H1 (cell line): ENCODE measurements around the gene SULF2. TPM values are rescaled to one million over a fixed set of nuclear protein-coding genes. Genes with fewer than 3 reads are reported as not detected.

Experiments used
- CTCF ChIA-PET: fragments of 300-600 bp; sonication (Branson Sonifier 250); formaldehyde crosslinking; loops from one replicate; lab custom pipeline; 2021; ENCODE audit not compliant: partially characterized antibody; lab: Charles Lee
- POLR2A ChIA-PET: fragments of 300-600 bp; sonication (Branson Sonifier 250); formaldehyde crosslinking; loops from one replicate; lab custom pipeline; 2021; ENCODE audit warnings: inconsistent platforms; ENCODE audit not compliant: partially characterized antibody; lab: Charles Lee
- DNase-seq, 2 experiments: peaks; one replicate each; pipeline versions ENCODE4 v3.0.0 to v3.0.0-alpha.2; 2010 to 2022; ENCODE audit warnings: low spot score in 2 of 2, low read depth in 1 of 2, mixed read lengths in 1 of 2
- FAIRE-seq: peaks from 2 replicates; lab custom pipeline; 2011; peaks lifted over from hg19 to GRCh38; lab: Jason Lieb, UNC
- H2AFZ ChIP-seq: 2 replicates; pipeline ENCODE4 v1.8.1; 2012; ENCODE audit warnings: low read length, inconsistent platforms
- H2AK5ac ChIP-seq: 2 replicates; pipeline ENCODE4 v1.6.1; 2013; ENCODE audit warnings: low read depth, low read length
- H2BK120ac ChIP-seq: replicated peaks from 2 replicates; pipeline ENCODE3; 2013; ENCODE audit warnings: low read depth, low read length, inconsistent platforms
- H2BK12ac ChIP-seq: 2 replicates; pipeline ENCODE4 v1.6.1; 2013; ENCODE audit warnings: low read depth, low read length
- H2BK15ac ChIP-seq: 2 replicates; pipeline ENCODE4 v1.6.1; 2013; ENCODE audit warnings: low read length
- H2BK20ac ChIP-seq: 2 replicates; pipeline ENCODE4 v1.6.1; 2013; ENCODE audit warnings: low read length
- H2BK5ac ChIP-seq: 2 replicates; pipeline ENCODE4 v1.6.1; 2013; ENCODE audit warnings: low read depth, low read length
- H3K14ac ChIP-seq: 2 replicates; pipeline ENCODE4 v1.6.1; 2013; ENCODE audit warnings: inconsistent platforms; ENCODE audit not compliant: insufficient read length
- H3K18ac ChIP-seq: 2 replicates; pipeline ENCODE4 v1.6.1; 2013; ENCODE audit warnings: low read length; ENCODE audit errors: extremely low read depth
- H3K23ac ChIP-seq: 2 replicates; pipeline ENCODE4 v1.6.1; 2013; ENCODE audit warnings: inconsistent platforms; ENCODE audit not compliant: insufficient read length
- H3K23me2 ChIP-seq: 2 replicates; pipeline ENCODE4 v1.6.1; 2013; ENCODE audit warnings: low read depth, low read length
- H3K27ac ChIP-seq: 2 replicates; pipeline ENCODE4 v1.6.1; 2011; ENCODE audit warnings: low read depth, low read length, inconsistent platforms
- H3K27me3 ChIP-seq, 4 experiments: replicated peaks in 1 of 4; 1 replicate in 1 of 4; 2 replicates in 3 of 4; pipeline versions ENCODE4 v1.6.1 to v1.8.1; 2011 to 2013; ENCODE audit warnings: low read length in 3 of 4, mild to moderate bottlenecking in 3 of 4, inconsistent platforms in 2 of 4, mixed read lengths in 2 of 4, moderate library complexity in 1 of 4; ENCODE audit not compliant: control insufficient read depth in 3 of 4, insufficient read depth in 3 of 4; ENCODE audit errors: extremely low read depth in 1 of 4
- H3K36me3 ChIP-seq, 4 experiments: 2 replicates each; pipeline versions ENCODE4 v1.6.1 to v1.8.1; 2011 to 2013; ENCODE audit warnings: mild to moderate bottlenecking in 4 of 4, low read length in 3 of 4, moderate library complexity in 2 of 4, control low read depth in 1 of 4, inconsistent platforms in 1 of 4; ENCODE audit not compliant: insufficient read depth in 4 of 4, control insufficient read depth in 2 of 4
- H3K4ac ChIP-seq: replicated peaks from 2 replicates; pipeline ENCODE3; 2013; ENCODE audit warnings: low read length, low read depth, mixed read lengths, inconsistent platforms; ENCODE audit not compliant: insufficient read length
- H3K4me1 ChIP-seq, 4 experiments: replicated peaks in 1 of 4; 1 replicate in 1 of 4; 2 replicates in 3 of 4; pipeline versions ENCODE4 v1.6.1 to v1.8.1; 2011 to 2013; ENCODE audit warnings: low read length in 3 of 4, inconsistent platforms in 2 of 4, mixed read lengths in 1 of 4; ENCODE audit not compliant: insufficient read depth in 4 of 4, control insufficient read depth in 3 of 4
- H3K4me2 ChIP-seq, 2 experiments: 2 replicates each; pipeline versions ENCODE4 v1.6.1 to v1.8.1; 2011 to 2013; ENCODE audit warnings: low read depth in 2 of 2, low read length in 2 of 2, control low read depth in 1 of 2, inconsistent platforms in 1 of 2, mild to moderate bottlenecking in 1 of 2; ENCODE audit not compliant: insufficient read depth in 1 of 2
- H3K4me3 ChIP-seq, 4 experiments: fragments of 200-600, 300-600 bp in 1 of 4; sonication (generic), shearing (Covaris generic), sonication (Bioruptor Twin) in 1 of 4; 2 replicates each; pipeline versions ENCODE4 v1.5.1 to v1.8.1; 2011 to 2016; ENCODE audit warnings: low read length in 4 of 4, low read depth in 3 of 4, control low read depth in 2 of 4, inconsistent platforms in 2 of 4, mild to moderate bottlenecking in 2 of 4, mixed read lengths in 1 of 4, moderate library complexity in 1 of 4; ENCODE audit not compliant: insufficient read depth in 2 of 4; ENCODE audit errors: extremely low read depth in 1 of 4
- H3K56ac ChIP-seq: replicated peaks from 2 replicates; pipeline ENCODE3; 2013; ENCODE audit warnings: low read depth, mild to moderate bottlenecking, mixed read lengths, low read length, inconsistent platforms; ENCODE audit not compliant: insufficient read length
- H3K79me1 ChIP-seq: 2 replicates; pipeline ENCODE4 v1.6.1; 2013; ENCODE audit warnings: low read depth, low read length, control low read depth
- H3K79me2 ChIP-seq, 2 experiments: 2 replicates each; pipeline versions ENCODE4 v1.6.1 to v1.8.1; 2012 to 2013; ENCODE audit warnings: low read length in 2 of 2, mild to moderate bottlenecking in 2 of 2, inconsistent platforms in 1 of 2; ENCODE audit not compliant: insufficient read depth in 2 of 2, control insufficient read depth in 1 of 2
- H3K9ac ChIP-seq, 4 experiments: replicated peaks in 1 of 4; 1 replicate in 1 of 4; 2 replicates in 3 of 4; pipeline versions ENCODE4 v1.6.1 to v1.8.1; 2011 to 2013; ENCODE audit warnings: low read depth in 3 of 4, low read length in 3 of 4, control low read depth in 2 of 4, mild to moderate bottlenecking in 2 of 4, moderate library complexity in 2 of 4, inconsistent platforms in 1 of 4; ENCODE audit errors: extremely low read depth in 1 of 4
- H3K9me3 ChIP-seq, 2 experiments: 2 replicates each; pipeline versions ENCODE4 v1.6.1 to v1.8.1; 2012 to 2013; ENCODE audit warnings: mild to moderate bottlenecking in 2 of 2, moderate library complexity in 2 of 2, control low read depth in 1 of 2, inconsistent platforms in 1 of 2, low read depth in 1 of 2, low read length in 1 of 2, mixed read lengths in 1 of 2; ENCODE audit not compliant: insufficient read depth in 2 of 2
- H4K20me1 ChIP-seq, 2 experiments: replicated peaks in 1 of 2; 2 replicates each; pipeline versions ENCODE3 to v1.8.1; 2011 to 2013; ENCODE audit warnings: inconsistent platforms in 2 of 2, low read length in 2 of 2, mild to moderate bottlenecking in 1 of 2; ENCODE audit not compliant: insufficient read depth in 2 of 2, control insufficient read depth in 1 of 2
- H4K5ac ChIP-seq: 2 replicates; pipeline ENCODE4 v1.6.1; 2013; ENCODE audit warnings: low read length, low read depth, mixed read lengths, inconsistent platforms; ENCODE audit not compliant: insufficient read length
- H4K8ac ChIP-seq: 2 replicates; pipeline ENCODE4 v1.8.0; 2013; ENCODE audit warnings: mild to moderate bottlenecking, moderate library complexity, low read length, inconsistent platforms; ENCODE audit not compliant: insufficient read depth; ENCODE audit errors: extremely low read depth
- H4K91ac ChIP-seq: replicated peaks from 2 replicates; pipeline ENCODE3; 2013; ENCODE audit warnings: low read length, mixed read lengths, inconsistent platforms; ENCODE audit not compliant: insufficient read length
- WGBS, 2 experiments: shearing (Covaris generic) in 1 of 2; methylation state at CpG; one replicate each; pipeline versions ENCODE4 v1.1.6 to v1.1.7; 2013 to 2015; ENCODE audit warnings: low lambda C conversion rate in 2 of 2, mixed read lengths in 2 of 2, inconsistent platforms in 1 of 2, low coverage in 1 of 2, missing lambda C conversion rate in 1 of 2; ENCODE audit not compliant: insufficient replicate concordance in 2 of 2, insufficient coverage in 1 of 2, insufficient read length in 1 of 2; ENCODE audit errors: extremely low coverage in 1 of 2, missing lambda C conversion rate in 1 of 2; 5-methylcytosine and 5-hydroxymethylcytosine counted together
- polyA plus RNA-seq, 7 experiments: library from polyadenylated mRNA; depleted of rRNA in 3 of 7; stranded (reverse) in 5 of 7; unstranded in 2 of 7; fragments of >200 nt in 5 of 7; fragments of 200-250 nt in 2 of 7; gene quantifications; 1 replicate in 5 of 7; 2 replicates in 1 of 7; 4 replicates in 1 of 7; pipeline versions ENCODE4 v1.2.1 to v1.2.3, GENCODE V29; 2011 to 2013; ENCODE audit warnings: missing spikeins in 2 of 7, mixed read lengths in 2 of 7
- total RNA-seq: library from RNA; stranded (reverse); fragmentation: NEBNext Ultra II Directional; extraction: Animal tissue kit (Norgen Biotek cat#: 25700); gene quantifications from 2 replicates; pipeline ENCODE4 v1.2.1, GENCODE V29; 2021

The SULF2 gene
- total and polyA plus RNA-seq, 2 of the 8 experiments (the other 6 are each of a cell fraction or from before 2014, with no cell fraction given), result 15.7 to 28.2 TPM

DNA sequence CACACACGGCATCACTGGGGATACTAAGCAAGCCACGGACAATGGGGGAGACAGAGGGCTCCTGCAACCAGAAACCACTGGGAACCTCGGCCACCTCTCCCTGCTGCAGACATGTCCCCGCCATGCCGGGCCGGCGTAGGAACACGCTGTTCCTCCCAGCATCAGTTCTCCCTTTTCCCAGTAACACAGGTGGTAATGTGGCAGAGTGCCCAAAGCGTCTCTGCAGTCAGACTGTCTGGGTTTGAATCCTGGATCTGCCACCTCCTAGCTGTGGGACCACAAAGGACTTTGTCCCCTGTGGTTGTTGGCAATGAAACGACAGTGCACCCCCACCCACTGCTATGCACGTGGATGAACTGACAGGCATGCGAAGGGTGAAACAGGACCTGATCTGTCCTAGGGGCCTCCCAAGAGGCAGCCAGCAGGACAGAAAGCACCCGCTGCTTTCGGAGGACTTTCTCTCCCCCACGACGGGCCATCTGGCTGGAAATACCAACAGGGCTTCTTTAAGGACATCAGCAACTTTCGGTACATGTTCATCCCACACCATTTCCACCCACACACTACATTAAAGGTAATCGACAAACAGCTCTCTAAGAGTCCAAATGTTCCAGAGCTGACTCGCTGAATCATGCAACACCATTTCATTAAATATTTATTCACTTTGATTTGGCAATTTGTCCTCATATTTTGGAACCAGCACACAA is 74.1 kb downstream of the SULF2 start:
- Histone ChIP-seq H4K20me1 (no peaks in the 10 kb centered on the region), H3K36me3 (no peaks in the 10 kb centered on the region; a peak in 1 of 8 replicates), H3K9ac (no peak overlapping the region), H2BK20ac (no peak overlapping the region), H3K56ac (no peak overlapping the region), H3K79me2 (no peaks in the 10 kb centered on the region), H3K14ac (no peak overlapping the region), H4K91ac (no peak overlapping the region), H3K4me2 (no peak overlapping the region), H3K4me3 (no peak overlapping the region), H2AFZ (no peak overlapping the region), H4K8ac (no peak overlapping the region), H3K18ac (no peak overlapping the region), H3K27me3 (no peaks in the 10 kb centered on the region), H3K79me1 (no peaks in the 10 kb centered on the region), H3K9me3 (no peaks in the 10 kb centered on the region), H2BK12ac (0 out of 2 replicates have a peak overlapping the region, but pooled peaks have one; percentile 12), H3K4ac (no peak overlapping the region), H3K23ac (no peak overlapping the region), H4K5ac (no peak overlapping the region), H3K23me2 (no peaks in the 10 kb centered on the region; the same call in 1 of the 2 replicates), H2BK120ac (no peak overlapping the region), H2BK15ac (no peak overlapping the region), H2AK5ac (no peak overlapping the region), H3K27ac (no peak overlapping the region), H3K4me1 (peaks cover 0 to 2% (median 0%) of the 10 kb centered on the region in 4 experiments; a peak in 1 of 7 replicates), H2BK5ac (no peak overlapping the region)
- 88% methylated on average over 19 of the region's 19 CpGs; no CpG with 5 or more reads in 1 of the 2 experiments for WGBS, 2 experiments
- no peak for DNase-seq
- ChIA-PET CTCF (interaction anchor here (0.6 to 3.1 kb wide), 7 partner anchors 11 to 737 kb away, joined by 3 to 16 read pairs (median 6); no protein-coding TSS in a partner anchor), POLR2A (no interaction called here)
- no peak for FAIRE-seq
